Fibroblast of skin of right quadriceps (primary cell): ENCODE results near the gene TBX1.
"Not testable (repeated sequence)": the region's sequence is repeated elsewhere in the genome, so short reads cannot be mapped to it uniquely, and the experiment has no call there.

ENCODE experiments used
- DNase-seq: peaks from one replicate; pipeline ENCODE4 v3.0.0-alpha.2; 2013

TBX1 gene

GRCh38 chr22:19766511-19767426 lies 6.2 kb downstream of the TBX1 start:
- DNase-seq = no peak

- no peak for DNase-seq
These were observed 7.1 kb downstream of the TBX1 start for GRCh38 chr22:19767427-19768341.

GRCh38 chr22:19769393-19769715 lies 8.8 kb downstream of the TBX1 start:
- no peak for DNase-seq

- DNase-seq = no peak
These were observed 10.0 kb downstream of the TBX1 start for GRCh38 chr22:19770349-19771220.

GRCh38 chr22:19772422-19772672 lies 11.8 kb downstream of the TBX1 start:
- no peak for DNase-seq

GRCh38 chr22:19772673-19773469 lies 12.3 kb downstream of the TBX1 start:
- DNase-seq = no peak

GRCh38 chr22:19773470-19774040 lies 13.0 kb downstream of the TBX1 start:
- no peak for DNase-seq

- no peak for DNase-seq
These were observed 14.1 kb downstream of the TBX1 start for GRCh38 chr22:19774628-19775027.

- DNase-seq = no peak
These were observed 15.1 kb downstream of the TBX1 start for GRCh38 chr22:19775496-19776325.

- DNase-seq = no peak
These were observed 16.0 kb downstream of the TBX1 start for GRCh38 chr22:19776433-19777031.

- DNase-seq = not testable (repeated sequence)
These were observed 16.6 kb downstream of the TBX1 start for GRCh38 chr22:19777192-19777591.

- DNase-seq = no peak
These were observed 18.4 kb downstream of the TBX1 start for GRCh38 chr22:19779011-19779421.

- DNase-seq = no peak
These were observed 19.2 kb downstream of the TBX1 start for GRCh38 chr22:19779685-19780268.

- DNase-seq = no peak
These were observed 22.0 kb downstream of the TBX1 start for GRCh38 chr22:19782533-19782932.

GRCh38 chr22:19783586-19784383 lies 23.2 kb downstream of the TBX1 start:
- DNase-seq = no peak

- no peak for DNase-seq
These were observed 24.0 kb downstream of the TBX1 start for GRCh38 chr22:19784384-19785175.

GRCh38 chr22:19785461-19786263 lies 25.1 kb downstream of the TBX1 start:
- DNase-seq = no peak

GRCh38 chr22:19786264-19786585 lies 25.6 kb downstream of the TBX1 start:
- DNase-seq = no peak
